ENCODE results near the gene C12orf57.

- TF ChIP-seq EZH2phosphoT487 (IDR thresholded peaks at IDR 0.05; ENCODE audit: insufficient read depth, low read depth) (no peak), EZH2 (IDR thresholded peaks at IDR 0.05; ENCODE audit: insufficient read depth, poor library complexity, severe bottlenecking) (no peak)
These were observed 15.0 kb upstream of the C12orf57 start for GRCh38 chr12:6928703-6929407.
